SHP77 (cell line): ENCODE data around the gene CTNND1.
"Not testable (repeated sequence)": the region's sequence is repeated elsewhere in the genome, so short reads cannot be mapped to it uniquely, and the experiment has no call there.

Experiments
- DNase-seq, 2 experiments: peaks; one replicate each; lab custom pipeline; 2025; lab: John Stamatoyannopoulos, UW

The CTNND1 gene

DNA sequence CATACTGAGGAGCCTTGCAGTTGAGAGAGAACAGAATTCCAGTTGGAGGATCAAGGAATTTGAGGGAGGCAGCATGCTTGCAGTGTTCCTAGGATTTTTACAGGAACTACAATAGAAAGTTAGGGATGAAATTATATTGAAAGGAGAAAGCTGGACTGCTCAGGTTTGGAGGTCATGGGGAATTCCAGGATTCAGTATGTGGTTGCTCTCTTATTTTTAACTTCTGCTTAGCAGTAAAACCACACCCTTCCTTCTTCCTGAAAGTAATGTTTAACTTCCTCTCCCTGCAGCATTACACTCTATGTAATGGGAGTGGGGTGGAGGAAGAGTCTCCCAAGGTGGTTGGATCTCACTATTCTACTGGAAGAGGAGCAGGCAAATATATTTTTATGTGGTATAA, 31.3 kb downstream of the CTNND1 start:
- DNase-seq = no peak

DNA sequence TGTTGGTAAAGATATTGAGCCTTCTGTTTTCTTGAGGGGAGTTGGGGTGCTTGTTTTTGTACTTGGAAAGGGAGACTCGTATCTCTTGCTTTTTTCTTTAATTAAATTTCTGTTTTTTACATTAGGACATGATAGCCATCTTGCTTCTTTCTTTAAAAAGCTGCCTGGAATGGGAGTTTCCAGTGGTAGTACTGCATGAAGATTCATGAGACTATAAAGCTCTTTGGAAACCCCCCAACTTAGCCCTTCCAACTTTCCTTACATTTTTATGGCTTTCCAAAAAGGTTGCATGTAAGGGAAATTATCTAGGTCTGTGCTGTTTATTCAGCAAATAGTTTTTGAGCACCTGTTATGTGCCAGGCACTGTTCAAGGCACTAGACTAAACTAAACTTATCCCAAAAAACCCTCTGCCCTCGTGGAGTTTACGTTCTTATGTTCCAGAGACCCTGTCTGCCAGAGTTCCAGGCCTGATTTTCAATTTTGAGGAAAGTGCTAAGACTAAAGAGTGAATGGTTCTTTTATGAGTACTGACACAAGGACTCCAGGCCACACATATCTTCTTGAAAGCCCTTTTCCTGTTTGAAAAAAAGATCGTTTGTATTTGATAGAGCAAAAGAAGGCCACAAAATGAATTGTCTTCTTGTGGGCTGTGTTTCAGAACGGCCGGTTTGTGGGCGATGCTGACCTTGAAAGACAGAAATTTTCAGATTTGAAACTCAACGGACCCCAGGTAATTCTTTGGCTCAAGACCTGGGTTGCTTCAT, 31.9 kb downstream of the CTNND1 start:
- no peak for DNase-seq

DNA sequence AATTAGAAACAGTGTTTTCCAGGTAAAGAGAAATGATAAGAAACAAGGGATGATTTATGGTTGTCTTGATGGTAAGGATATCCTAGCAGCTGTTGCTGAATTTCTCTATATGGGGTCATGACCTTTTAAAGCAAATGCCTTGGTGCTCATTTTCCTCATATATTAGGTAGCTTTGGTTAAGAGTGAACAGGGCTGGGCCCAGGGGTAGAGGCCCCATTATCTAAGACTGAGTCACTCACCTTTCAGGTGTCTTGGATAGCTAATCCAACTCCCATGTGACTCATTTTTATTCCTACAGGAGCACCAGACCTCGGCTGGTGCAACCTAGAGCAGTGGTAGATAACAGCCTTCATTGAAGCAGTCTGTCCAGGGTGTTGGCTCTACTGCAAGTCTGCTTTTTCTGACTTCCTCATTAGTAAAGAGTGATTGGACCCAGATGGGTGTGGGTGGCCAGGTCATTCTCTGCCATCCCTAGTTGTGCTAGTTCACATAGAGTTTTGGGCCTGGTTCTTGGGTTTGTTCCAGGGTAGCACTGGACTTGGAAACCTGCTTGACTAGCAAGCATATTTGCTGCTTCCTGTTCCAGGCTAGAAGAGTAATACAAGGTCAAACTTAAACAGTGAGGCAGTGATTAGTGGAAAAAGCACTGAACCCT, 37.4 kb downstream of the CTNND1 start:
- no peak for DNase-seq

DNA sequence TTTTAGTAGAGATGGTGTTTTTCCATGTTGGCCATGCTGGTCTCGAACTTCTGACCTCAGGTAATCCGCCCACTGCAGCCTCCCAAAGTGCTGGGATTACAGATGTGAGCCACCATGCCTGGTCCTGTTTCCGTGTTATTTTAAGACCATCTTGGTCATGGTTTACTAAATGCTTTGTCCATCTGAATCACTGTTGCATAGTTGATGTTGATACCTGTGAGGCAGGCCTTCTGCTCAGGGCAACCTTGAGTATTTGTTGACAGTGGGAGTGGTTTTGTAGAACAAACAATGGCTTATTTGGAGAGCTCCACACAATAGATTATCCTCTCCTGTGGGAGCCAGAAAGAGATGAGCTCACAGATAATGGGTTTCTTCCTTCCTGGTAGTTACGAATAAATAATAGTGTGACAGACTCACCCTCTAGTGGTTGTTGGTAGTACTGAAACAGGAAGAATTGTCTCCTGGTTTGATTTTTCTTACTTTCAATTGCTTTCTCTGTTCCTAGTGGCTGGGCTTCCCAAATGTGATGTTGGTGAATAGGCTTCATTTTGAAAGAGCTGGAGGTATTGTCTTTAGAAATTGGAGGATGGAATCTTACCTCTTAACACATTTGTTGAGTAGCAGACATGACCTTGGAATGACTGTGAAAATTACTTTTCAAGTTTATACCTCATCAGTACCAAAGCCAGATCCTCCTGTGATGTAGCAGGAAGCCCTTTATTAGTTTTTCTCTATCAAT, 39.0 kb downstream of the CTNND1 start:
- DNase-seq = peak; percentile 49 to 58

DNA sequence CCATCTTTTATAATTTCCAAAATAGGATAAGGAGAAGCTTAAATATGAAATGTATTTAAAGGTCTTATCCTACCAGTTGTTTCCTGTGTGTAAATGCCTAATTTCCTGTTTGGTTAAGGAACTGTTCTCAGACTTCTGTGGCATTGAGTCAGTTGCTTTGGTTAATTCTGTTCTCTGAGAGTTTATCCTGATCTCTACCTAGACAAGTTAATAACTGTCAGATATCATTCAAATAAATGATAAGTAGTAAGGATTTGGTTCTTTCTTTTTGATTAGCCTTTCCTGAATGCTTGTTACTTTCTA, 39.5 kb downstream of the CTNND1 start:
- DNase-seq = no peak

DNA sequence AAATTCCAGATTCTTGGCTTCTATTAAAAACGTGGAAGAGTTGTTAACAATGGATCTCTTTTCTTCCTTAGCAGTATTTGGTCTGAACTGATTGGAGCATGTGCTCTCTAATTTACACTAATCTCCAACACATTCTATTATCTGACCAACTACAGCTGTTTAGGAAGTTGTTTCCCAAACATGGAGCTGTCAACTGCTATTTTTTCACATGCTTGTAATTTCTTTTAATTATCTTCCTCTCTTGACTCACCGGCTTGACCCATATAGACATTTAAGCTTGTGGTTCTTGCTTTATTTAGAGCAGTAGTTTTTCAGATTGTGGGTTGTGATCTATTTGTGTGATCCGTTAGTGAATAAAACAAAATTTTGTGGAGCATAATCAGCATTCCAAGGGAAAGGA, 40.8 kb downstream of the CTNND1 start:
- DNase-seq = no peak

DNA sequence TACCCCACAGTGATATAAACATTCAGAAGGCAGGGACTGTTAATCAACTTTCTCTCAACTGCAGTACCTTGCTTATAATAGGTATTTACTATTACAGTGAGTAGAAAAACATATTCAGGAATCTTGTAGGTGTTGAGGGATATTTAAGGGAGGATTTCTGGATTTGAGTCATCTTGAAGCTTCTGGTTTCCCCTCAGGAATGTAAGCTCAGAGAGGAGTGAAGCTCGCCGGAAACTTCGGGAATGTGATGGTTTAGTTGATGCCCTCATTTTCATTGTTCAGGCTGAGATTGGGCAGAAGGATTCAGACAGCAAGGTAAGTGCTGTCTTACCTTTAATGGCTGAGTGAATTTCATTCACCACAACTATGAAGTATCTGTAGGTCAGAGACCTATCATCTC, 42.9 kb downstream of the CTNND1 start:
- DNase-seq = no peak

DNA sequence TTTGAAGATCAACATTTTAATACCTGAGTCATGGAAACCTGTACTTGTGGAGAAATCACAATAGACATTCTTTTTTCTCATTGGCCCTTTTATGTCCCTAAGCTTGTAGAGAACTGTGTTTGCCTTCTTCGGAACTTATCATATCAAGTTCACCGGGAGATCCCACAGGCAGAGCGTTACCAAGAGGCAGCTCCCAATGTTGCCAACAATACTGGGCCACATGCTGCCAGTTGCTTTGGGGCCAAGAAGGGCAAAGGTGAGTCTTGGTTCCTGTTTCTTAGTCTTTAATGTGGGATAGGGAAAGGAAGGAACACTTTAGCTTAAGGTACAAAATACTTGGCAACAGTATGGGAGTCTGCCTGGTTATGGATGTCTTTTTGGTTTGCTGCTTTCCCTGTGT, 44.2 kb downstream of the CTNND1 start:
- DNase-seq = no peak

DNA sequence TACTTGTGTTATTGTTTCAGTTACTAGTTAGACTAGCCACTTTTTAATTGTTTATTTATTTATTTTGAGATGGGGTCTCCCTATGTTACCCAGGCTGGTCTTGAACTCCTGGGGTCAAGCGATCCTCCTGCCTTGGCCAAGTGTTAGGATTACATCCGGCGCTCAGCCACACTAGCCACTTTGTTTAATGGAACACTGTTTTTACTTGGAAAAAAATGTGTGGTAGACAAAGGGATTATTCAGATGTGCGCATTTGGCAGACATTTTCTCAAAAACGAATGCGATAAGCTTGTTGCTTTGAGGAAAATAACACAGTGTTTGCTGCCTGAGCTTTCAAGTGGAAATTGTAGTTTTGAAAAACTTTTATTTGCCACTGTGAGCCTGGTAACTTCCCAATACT, 51.0 kb downstream of the CTNND1 start:
- DNase-seq = no peak

DNA sequence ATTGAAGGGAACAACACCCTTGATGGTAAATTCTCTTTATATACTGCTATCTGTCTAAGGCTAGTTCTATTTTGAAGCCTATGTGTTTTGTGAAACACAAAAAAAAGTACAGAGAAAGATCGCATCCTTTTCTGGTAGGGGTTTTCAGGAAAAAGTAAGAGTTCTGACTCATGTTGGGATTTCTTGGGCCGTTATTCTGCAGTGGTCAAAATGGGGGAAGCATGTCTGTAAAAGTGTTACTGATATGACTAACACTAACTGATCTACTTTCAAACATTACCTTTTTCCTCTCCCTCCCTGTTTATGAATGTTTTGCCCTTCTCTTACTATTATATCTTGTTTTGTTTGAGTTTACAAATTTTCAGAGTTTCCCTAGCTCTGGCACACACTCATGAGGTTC, 53.9 kb downstream of the CTNND1 start:
- no peak for DNase-seq

DNA sequence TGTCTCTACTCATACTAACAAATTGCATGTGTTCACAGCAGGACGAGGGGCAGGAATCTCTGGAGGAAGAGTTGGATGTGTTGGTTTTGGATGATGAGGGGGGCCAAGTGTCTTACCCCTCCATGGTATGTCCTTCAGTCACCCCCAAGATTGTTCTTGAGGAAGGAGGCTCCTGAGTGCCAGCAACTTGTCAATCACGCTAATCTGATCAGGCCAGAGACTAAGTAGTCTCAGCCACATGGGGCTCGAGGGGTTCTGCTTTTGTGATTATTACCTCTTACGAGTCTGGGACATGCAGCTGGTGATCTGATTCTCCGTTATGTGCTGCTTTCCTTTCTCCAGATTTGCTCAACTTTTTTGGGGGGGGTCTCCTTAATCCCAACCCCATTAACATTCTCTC, 54.3 kb downstream of the CTNND1 start:
- no peak for DNase-seq

DNA sequence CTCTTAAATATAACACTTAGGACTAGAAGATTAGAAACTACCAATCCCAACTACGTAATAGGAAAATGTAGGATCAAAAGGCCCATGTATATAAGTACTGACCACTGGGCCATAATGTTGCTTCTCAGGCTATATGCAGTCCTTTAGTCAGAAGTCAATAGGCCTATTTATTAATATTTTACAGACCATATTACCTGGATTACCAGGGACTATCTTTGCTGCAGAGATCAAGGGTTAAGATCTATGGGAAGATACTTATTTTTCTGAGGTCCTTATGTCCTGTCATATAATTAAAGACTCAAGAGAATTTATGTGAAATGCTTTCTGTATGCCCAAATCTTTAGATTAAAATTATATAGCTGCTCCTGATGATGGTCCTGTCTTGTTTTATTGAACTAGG, 57.2 kb downstream of the CTNND1 start:
- no peak for DNase-seq

DNA sequence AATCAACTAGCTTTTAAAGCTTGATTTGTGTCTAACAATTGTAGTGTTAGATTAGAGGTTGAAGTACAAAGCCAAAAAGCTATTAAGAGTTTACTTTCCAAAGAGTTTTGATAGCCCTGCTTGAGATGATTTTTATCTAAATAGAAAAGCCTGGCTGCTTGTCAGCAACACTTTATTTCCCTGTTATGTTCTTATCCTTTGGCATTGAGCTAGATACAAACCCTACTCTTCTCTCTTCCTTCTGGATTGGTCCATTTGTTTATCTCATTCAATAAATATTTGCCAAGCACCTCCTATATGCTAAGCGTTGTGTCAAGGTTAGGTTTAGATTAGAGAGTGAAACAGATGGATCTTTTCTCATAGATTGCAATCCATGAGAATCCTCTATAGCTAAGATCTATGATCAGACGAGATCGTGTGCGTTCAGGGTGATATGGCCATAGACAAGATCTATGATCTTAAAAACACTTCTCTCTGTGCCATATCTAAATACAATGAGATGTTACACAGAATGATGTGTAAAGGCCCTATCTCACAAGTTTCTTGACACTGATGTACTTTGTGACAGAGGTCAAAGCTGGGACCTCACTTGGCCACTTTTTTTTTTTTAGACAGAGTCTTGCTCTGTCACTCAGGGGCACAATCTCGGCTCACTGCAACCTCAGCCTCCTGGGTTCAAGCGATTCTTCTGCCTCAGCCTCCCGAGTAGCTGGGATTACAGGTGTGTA, 57.8 kb downstream of the CTNND1 start:
- DNase-seq = no peak

DNA sequence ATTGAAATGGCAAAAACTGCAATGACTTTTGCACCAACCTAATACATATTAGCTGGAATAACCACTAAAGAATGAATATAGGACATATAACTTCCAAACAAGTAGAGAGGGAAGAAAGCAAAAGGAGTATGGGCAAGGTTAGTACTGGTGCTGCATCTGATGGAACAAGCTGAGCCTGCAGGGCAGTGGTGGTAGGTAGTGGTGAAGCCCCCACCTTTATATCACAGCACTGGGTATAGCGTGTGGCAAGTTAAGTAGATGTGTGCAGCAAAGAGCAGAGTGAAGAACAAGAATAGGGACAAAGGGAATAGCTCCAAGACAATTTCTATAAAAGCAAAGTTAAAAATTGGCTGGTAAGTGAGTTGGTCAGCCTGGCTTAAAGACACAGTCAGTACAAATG, 62.3 kb downstream of the CTNND1 start:
- DNase-seq = no peak

DNA sequence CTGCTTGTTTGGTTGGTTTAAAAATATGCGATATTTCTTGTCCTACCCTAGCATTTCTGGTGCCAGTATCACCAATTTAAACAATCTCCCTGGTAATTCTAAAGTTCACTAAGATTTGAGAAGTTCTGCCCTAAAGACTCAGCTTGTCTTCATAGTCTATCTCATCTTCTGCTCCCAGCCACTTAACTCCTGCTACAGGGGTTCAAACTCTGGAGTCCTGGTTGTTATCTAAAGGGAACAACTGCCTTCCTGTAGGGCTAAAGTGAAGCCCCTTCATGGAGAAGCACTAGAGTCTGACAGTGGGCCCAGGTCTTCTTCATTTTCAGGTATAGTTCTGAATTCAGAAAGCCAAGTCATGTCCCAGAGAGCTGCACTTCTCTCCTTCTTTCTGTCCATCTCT, 73.2 kb downstream of the CTNND1 start:
- no peak for DNase-seq

DNA sequence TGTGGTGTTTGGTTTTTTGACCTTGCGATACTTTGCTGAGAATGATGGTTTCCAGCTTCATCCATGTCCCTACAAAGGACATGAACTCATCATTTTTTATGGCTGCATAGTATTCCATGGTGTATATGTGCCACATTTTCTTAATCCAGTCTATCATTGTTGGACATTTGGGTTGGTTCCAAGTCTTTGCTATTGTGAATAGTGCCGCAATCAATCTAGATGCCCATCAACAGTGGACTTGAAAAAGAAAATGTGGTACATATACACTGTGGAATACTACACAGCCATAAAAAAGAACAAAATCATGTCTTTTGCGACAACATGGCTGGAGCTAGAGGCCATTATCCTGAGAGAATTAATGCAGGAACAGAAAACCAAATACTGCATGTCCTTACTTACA, 77.0 kb downstream of the CTNND1 start:
- DNase-seq = not testable (repeated sequence)

DNA sequence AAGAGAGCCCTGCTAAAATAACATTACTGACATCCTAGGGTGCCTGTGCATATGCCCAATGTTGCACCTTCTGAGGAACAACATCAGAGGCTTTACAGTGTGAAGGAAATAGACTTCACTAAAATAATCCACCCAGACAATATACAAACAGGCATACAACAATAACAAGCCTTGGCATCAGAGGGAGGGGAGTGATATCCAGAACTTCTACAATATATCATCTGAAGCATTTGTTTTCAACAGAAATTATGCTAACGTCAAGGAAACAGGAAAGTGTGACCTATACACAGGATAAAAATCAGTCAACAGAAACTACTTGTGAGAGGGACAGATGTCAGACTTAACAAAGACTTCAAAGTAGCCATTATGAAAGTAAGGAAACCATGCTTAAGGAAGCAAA, 81.3 kb downstream of the CTNND1 start:
- no peak for DNase-seq

DNA sequence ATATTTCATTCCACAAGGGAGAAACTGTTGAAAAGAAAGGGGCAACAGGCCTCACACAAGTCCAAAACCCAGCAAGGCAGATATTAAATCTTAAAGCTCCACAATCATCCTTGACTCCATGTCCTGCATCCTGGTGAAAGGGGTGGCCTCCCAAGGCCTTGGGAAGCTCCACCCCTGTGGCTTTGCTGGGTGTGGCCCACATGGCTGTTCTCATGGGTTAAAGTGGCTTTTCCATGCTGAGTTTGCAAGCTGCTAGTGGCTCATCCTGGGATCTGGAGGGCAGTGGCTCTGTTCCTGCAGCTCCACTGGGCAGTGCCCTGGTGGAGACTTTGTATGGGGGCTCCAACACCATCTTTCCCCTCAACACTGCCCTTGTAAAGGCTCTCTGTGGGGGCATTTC, 106.4 kb downstream of the CTNND1 start:
- DNase-seq = no peak

DNA sequence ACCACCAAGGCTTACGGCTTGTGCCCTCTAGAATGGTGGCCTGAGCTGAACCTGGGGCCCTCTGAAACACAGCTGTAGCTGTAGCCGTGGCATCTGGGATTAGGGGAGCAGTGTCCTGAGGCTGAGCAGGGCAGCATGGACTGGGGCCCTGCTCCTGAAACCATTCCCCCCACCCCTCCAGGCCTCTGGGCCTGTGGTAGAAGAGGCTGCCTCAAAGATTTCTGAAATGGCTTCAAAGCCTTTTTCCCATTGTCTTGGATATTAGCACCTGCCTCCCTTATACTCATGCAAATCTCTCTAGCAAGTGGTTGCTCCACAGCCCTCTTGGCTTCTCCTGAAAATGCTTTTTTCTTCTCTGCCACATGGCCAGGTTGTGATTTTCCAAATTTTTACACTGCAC, 106.9 kb downstream of the CTNND1 start:
- no peak for DNase-seq
